IMR-90 (cell line): Measurements from ENCODE around the gene LDLRAD4. TPM values are rescaled to one million over a fixed set of nuclear protein-coding genes. Genes with fewer than 3 reads are reported as not detected.

Experiments used
- ATAC-seq: fragments of 200-7000 bp; cut with Tn5 transposase; 2 replicates; pipeline ENCODE4 v1.9.1; 2020; ENCODE audit warnings: low read depth, mild to moderate bottlenecking, moderate library complexity
- BruUV-seq: library from RNA; stranded (reverse); fragments of 400-500 nt; replicated peaks from 2 replicates; lab custom pipeline; 2021; lab: Mats Ljungman, UMichigan
- CTCF ChIA-PET: fragments of 300-600 bp; formaldehyde crosslinking; extraction: SDS; loops from one replicate; lab custom pipeline; 2021; ENCODE audit warnings: antibody characterized with exemption; lab: Yijun Ruan, JAX
- POLR2A ChIA-PET: fragments of 300-600 bp; sonication (Branson Sonifier 250); formaldehyde crosslinking; loops from one replicate; lab custom pipeline; 2022; ENCODE audit warnings: antibody characterized with exemption; ENCODE audit not compliant: unreplicated experiment; lab: Charles Lee
- DNase-seq: peaks from one replicate; pipeline ENCODE4 v3.0.0; 2013
- H2AFZ ChIP-seq: replicated peaks from 2 replicates; pipeline ENCODE3; 2013; ENCODE audit warnings: low read length, mild to moderate bottlenecking; ENCODE audit not compliant: poor library complexity
- H2AK5ac ChIP-seq: 2 replicates; pipeline ENCODE4 v1.6.1; 2013; ENCODE audit warnings: low read depth, low read length, inconsistent platforms
- H2AK9ac ChIP-seq: replicated peaks from 2 replicates; pipeline ENCODE3; 2013; ENCODE audit warnings: mild to moderate bottlenecking, low read depth, low read length, moderate library complexity; ENCODE audit not compliant: poor library complexity
- H2BK120ac ChIP-seq: 2 replicates; pipeline ENCODE4 v1.6.1; 2013; ENCODE audit warnings: low read depth, low read length, inconsistent platforms
- H2BK15ac ChIP-seq: 3 replicates; pipeline ENCODE4 v1.6.1; 2013; ENCODE audit warnings: low read depth, low read length, inconsistent platforms
- H2BK20ac ChIP-seq: 2 replicates; pipeline ENCODE4 v1.6.1; 2013; ENCODE audit warnings: low read depth, mild to moderate bottlenecking, inconsistent platforms, low read length, moderate library complexity
- H2BK5ac ChIP-seq: 2 replicates; pipeline ENCODE4 v1.6.1; 2013; ENCODE audit warnings: mild to moderate bottlenecking, low read depth, low read length, inconsistent platforms; ENCODE audit not compliant: poor library complexity, severe bottlenecking
- H3K14ac ChIP-seq: replicated peaks from 2 replicates; pipeline ENCODE4 v1.6.1; 2013; ENCODE audit warnings: low read depth, low read length, inconsistent platforms
- H3K18ac ChIP-seq: 2 replicates; pipeline ENCODE4 v1.6.1; 2013; ENCODE audit warnings: low read depth, low read length, control low read depth
- H3K23ac ChIP-seq: 2 replicates; pipeline ENCODE4 v1.6.1; 2013; ENCODE audit warnings: low read depth, low read length, inconsistent platforms
- H3K27ac ChIP-seq: 2 replicates; pipeline ENCODE4 v1.5.1; 2013; ENCODE audit warnings: mild to moderate bottlenecking, control low read depth, low read length; ENCODE audit not compliant: insufficient read depth
- H3K27me3 ChIP-seq: 2 replicates; pipeline ENCODE4 v1.6.1; 2013; ENCODE audit warnings: low read length; ENCODE audit not compliant: control insufficient read depth, insufficient read depth
- H3K36me3 ChIP-seq: 2 replicates; pipeline ENCODE4 v1.6.1; 2013; ENCODE audit warnings: low read length, mixed read lengths; ENCODE audit not compliant: control insufficient read depth, insufficient read depth
- H3K4ac ChIP-seq: 2 replicates; pipeline ENCODE4 v1.6.1; 2013; ENCODE audit warnings: low read depth, low read length, inconsistent platforms
- H3K4me1 ChIP-seq: 2 replicates; pipeline ENCODE4 v1.6.1; 2013; ENCODE audit warnings: low read length, mixed read lengths; ENCODE audit not compliant: control insufficient read depth, insufficient read depth
- H3K4me2 ChIP-seq: 2 replicates; pipeline ENCODE4 v1.6.1; 2013; ENCODE audit warnings: low read depth, mild to moderate bottlenecking, control low read depth, low read length, moderate library complexity
- H3K4me3 ChIP-seq: 2 replicates; pipeline ENCODE4 v1.5.1; 2013; ENCODE audit warnings: low read depth, mild to moderate bottlenecking, control low read depth, low read length, moderate library complexity; ENCODE audit not compliant: insufficient read depth
- H3K56ac ChIP-seq: 2 replicates; pipeline ENCODE4 v1.6.1; 2013; ENCODE audit warnings: low read length, inconsistent platforms; ENCODE audit not compliant: insufficient read depth; ENCODE audit errors: extremely low read depth
- H3K79me1 ChIP-seq, 2 experiments: 2 replicates each; pipeline ENCODE4 v1.6.1; 2013; ENCODE audit warnings: low read length in 2 of 2, inconsistent platforms in 1 of 2, low read depth in 1 of 2
- H3K9ac ChIP-seq: 2 replicates; pipeline ENCODE4 v1.6.1; 2013; ENCODE audit warnings: low read depth, low read length, control low read depth
- H3K9me1 ChIP-seq: 2 replicates; pipeline ENCODE4 v1.6.1; 2013; ENCODE audit warnings: low read length, inconsistent platforms; ENCODE audit not compliant: insufficient read depth
- H3K9me3 ChIP-seq: 2 replicates; pipeline ENCODE4 v1.6.1; 2013; ENCODE audit warnings: low read length; ENCODE audit not compliant: control insufficient read depth, insufficient read depth
- H4K20me1 ChIP-seq: 2 replicates; pipeline ENCODE4 v1.6.1; 2013; ENCODE audit warnings: low read length, inconsistent platforms; ENCODE audit not compliant: insufficient read depth
- H4K5ac ChIP-seq: 2 replicates; pipeline ENCODE4 v1.6.1; 2013; ENCODE audit warnings: mild to moderate bottlenecking, low read depth, low read length, control low read depth
- H4K8ac ChIP-seq, 2 experiments: 2 replicates each; pipeline ENCODE4 v1.6.1; 2013; ENCODE audit warnings: low read depth in 2 of 2, low read length in 2 of 2, control low read depth in 1 of 2, inconsistent platforms in 1 of 2
- H4K91ac ChIP-seq: 2 replicates; pipeline ENCODE4 v1.6.1; 2013; ENCODE audit warnings: low read depth, low read length, inconsistent platforms; ENCODE audit not compliant: insufficient read depth
- BHLHE40 ChIP-seq: fragments of 150-350 bp; IDR thresholded peaks from 2 replicates; pipeline ENCODE4 v1.6.1; 2016; ENCODE audit warnings: mild to moderate bottlenecking, low read depth, low read length
- CEBPB ChIP-seq: IDR thresholded peaks from 2 replicates; pipeline ENCODE4 v1.6.1; 2012; ENCODE audit warnings: low read depth, low read length, improper control_type of control experiment
- CTCF ChIP-seq: conservative IDR thresholded peaks from 2 replicates; pipeline ENCODE4 v1.5.1; 2012; ENCODE audit warnings: mild to moderate bottlenecking, low read depth, low read length, improper control_type of control experiment
- FOS ChIP-seq: fragments of 150-350 bp; IDR thresholded peaks from 2 replicates; pipeline ENCODE4 v1.6.1; 2016; ENCODE audit warnings: low read depth, low read length
- NFE2L2 ChIP-seq: fragments of 150-350 bp; IDR thresholded peaks from 2 replicates; pipeline ENCODE4 v1.6.1; 2016; ENCODE audit warnings: low read depth, mild to moderate bottlenecking, low read length
- RCOR1 ChIP-seq: IDR thresholded peaks from 2 replicates; pipeline ENCODE4 v1.6.1; 2012; ENCODE audit warnings: mild to moderate bottlenecking, low read length, improper control_type of control experiment; ENCODE audit not compliant: insufficient replicate concordance
- RFX5 ChIP-seq: IDR thresholded peaks from 2 replicates; pipeline ENCODE4 v1.8.0; 2012; ENCODE audit warnings: low read depth, mild to moderate bottlenecking, low read length, moderate library complexity
- SMC3 ChIP-seq: fragments of 150-350 bp; IDR thresholded peaks from 2 replicates; pipeline ENCODE4 v1.6.1; 2016; ENCODE audit warnings: low read depth, mild to moderate bottlenecking, antibody characterized with exemption, low read length, moderate library complexity
- WGBS, 2 experiments: methylation state at CpG; one replicate each; pipeline versions ENCODE4 v1.1.5 to v1.1.7; 2013; ENCODE audit warnings: missing lambda C conversion rate in 2 of 2; ENCODE audit not compliant: insufficient read length in 1 of 2; ENCODE audit errors: extremely low coverage in 2 of 2; 5-methylcytosine and 5-hydroxymethylcytosine counted together
- dilution Hi-C: fragments of 300-500 bp; cut with HindIII; formaldehyde crosslinking; loops from one replicate; pipeline ENCODE4 v1.14.3; 2018; ENCODE audit warnings: low sequenced_read_pairs; ENCODE audit not compliant: unreplicated experiment
- in situ Hi-C: fragments of 300-500 bp; cut with MboI; formaldehyde crosslinking; loops from 3 replicates; pipeline ENCODE4 v1.14.3; 2019; ENCODE audit warnings: low sequenced_read_pairs, inconsistent platforms, mixed read lengths
- intact Hi-C: fragments of 100-400 bp; cut with micrococcal nuclease; formaldehyde crosslinking; loops from 2 replicates; pipeline ENCODE4 v1.10.0; 2022
- polyA plus RNA-seq, 3 experiments: library from polyadenylated mRNA; depleted of rRNA; stranded (reverse); fragments of >200 nt; gene quantifications; 2 replicates each; pipeline ENCODE4 v1.2.3, GENCODE V29; 2012; ENCODE audit warnings: low replicate concordance in 1 of 3
- total RNA-seq: library from RNA; depleted of rRNA; stranded (reverse); fragments of >200 nt; gene quantifications from 2 replicates; pipeline ENCODE4 v1.2.3, GENCODE V29; 2012
- TF ChIP-seq, protein P1 (sequence below): fragments of 150-350 bp; IDR thresholded peaks from 2 replicates; pipeline ENCODE4 v1.6.1; 2016; ENCODE audit warnings: low read depth, mild to moderate bottlenecking, low read length, moderate library complexity, borderline replicate concordance

Gene LDLRAD4
- total and polyA plus RNA-seq, 2 of the 4 experiments (the other 2 are of a cell fraction): not detected

DNA sequence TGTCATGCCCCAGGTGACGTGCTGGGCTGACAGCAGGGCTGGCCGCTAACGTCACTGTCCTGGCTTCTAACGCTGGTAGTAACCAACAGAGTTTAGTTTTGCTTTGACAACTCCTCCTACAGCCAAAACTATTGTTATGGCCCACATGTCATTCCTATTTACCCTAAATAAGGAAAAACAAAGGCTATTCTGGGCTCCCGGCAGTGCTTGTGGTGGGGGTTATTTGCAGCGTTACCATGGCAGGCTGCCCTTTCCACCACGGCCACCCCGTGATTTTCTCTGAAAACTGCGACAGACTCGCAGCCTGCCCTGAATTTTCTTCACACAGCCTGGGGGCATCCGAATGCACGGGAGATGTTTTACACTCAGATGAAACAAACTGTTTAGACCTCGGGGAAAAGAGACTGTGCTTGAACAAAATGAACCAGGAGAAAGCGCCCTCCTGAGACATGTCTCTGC, 392.6 kb downstream of the LDLRAD4 start:
- H4K20me1 ChIP-seq: no peaks in the 10 kb centered on the region
- ATAC-seq (peak; percentile 46), DNase-seq (peak; percentile 13)
- intact Hi-C loops (no loop called here), in situ Hi-C loops (no loop called here), dilution Hi-C loops (no loop called here)
- no peak overlapping the region for H2AK9ac ChIP-seq
- H3K27ac ChIP-seq: no peak overlapping the region
- no peak overlapping the region for H3K4ac ChIP-seq
- no peak overlapping the region for H4K8ac ChIP-seq
- H3K79me1 ChIP-seq: no peaks in the 10 kb centered on the region
- ChIA-PET POLR2A (no interaction called here), CTCF (no interaction called here)
- H3K18ac ChIP-seq: no peak overlapping the region
- H2AK5ac ChIP-seq: no peak overlapping the region
- 6% methylated on average over 5 of the region's 14 CpGs; no CpG with 5 or more reads in 1 of the 2 experiments for WGBS, 2 experiments
- H3K4me2 ChIP-seq: peak overlapping the region; percentile 33
- H2BK120ac ChIP-seq: no peak overlapping the region
- no peaks in the 10 kb centered on the region for H3K9me3 ChIP-seq
- TF ChIP-seq CTCF (no peak), BHLHE40 (no peak), NFE2L2 (no peak), FOS (no peak), RFX5 (no peak), CEBPB (no peak), SMC3 (no peak), RCOR1 (no peak)
- TF ChIP-seq, protein P1, sequence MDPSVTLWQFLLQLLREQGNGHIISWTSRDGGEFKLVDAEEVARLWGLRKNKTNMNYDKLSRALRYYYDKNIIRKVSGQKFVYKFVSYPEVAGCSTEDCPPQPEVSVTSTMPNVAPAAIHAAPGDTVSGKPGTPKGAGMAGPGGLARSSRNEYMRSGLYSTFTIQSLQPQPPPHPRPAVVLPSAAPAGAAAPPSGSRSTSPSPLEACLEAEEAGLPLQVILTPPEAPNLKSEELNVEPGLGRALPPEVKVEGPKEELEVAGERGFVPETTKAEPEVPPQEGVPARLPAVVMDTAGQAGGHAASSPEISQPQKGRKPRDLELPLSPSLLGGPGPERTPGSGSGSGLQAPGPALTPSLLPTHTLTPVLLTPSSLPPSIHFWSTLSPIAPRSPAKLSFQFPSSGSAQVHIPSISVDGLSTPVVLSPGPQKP: no peak
- no peak overlapping the region for H3K56ac ChIP-seq
- H3K36me3 ChIP-seq: no peaks in the 10 kb centered on the region
- H2BK5ac ChIP-seq: no peak overlapping the region
- H3K14ac ChIP-seq: no peak overlapping the region
- H3K4me3 ChIP-seq: peak overlapping the region; percentile 12
- no peak overlapping the region for H2BK15ac ChIP-seq
- BruUV-seq: no TSS peak
- peaks cover 26% of the 10 kb centered on the region for H3K27me3 ChIP-seq
- H3K4me1 ChIP-seq: no peaks in the 10 kb centered on the region
- H3K9ac ChIP-seq: no peak overlapping the region
- no peak overlapping the region for H4K5ac ChIP-seq
- no peak overlapping the region for H2AFZ ChIP-seq
- no peak overlapping the region for H3K23ac ChIP-seq
- H4K91ac ChIP-seq: no peak overlapping the region
- H3K9me1 ChIP-seq: no peaks in the 10 kb centered on the region
- no peak overlapping the region for H2BK20ac ChIP-seq
